ENCODE measurements around the gene ATG4B. TPM values are rescaled to one million over a fixed set of nuclear protein-coding genes. Genes with fewer than 3 reads are reported as not detected.
A peak's percentile ranks its signal among the peaks of the same experiment; 100 is the strongest.

ATG4B gene
- total RNA-seq, 1 donor from 2014 or later: 124 TPM

- Mint-ChIP-seq H3K4me3 (ENCODE audit: unreplicated experiment) (peak overlapping the region; percentile 47), H3K4me1 (ENCODE audit: unreplicated experiment) (no peaks in the 10 kb centered on the region), H3K27ac (ENCODE audit: unreplicated experiment) (no peak overlapping the region), H3K27me3 (ENCODE audit: unreplicated experiment) (peaks cover 2% of the 10 kb centered on the region), H3K9me3 (ENCODE audit: unreplicated experiment) (no peaks in the 10 kb centered on the region), H3K36me3 (ENCODE audit: low read depth, unreplicated experiment) (peaks cover 36% of the 10 kb centered on the region)
- TF ChIP-seq CTCF (IDR thresholded peaks at IDR 0.05; ENCODE audit: unreplicated experiment): no peak
- no peak for DNase-seq (ENCODE audit: low spot score)
These were observed 15.8 kb downstream of the ATG4B start for GRCh38 chr2:241653210-241653750.

GRCh38 chr2:241654551-241654950, 17.1 kb downstream of the ATG4B start:
- no peak for TF ChIP-seq CTCF (IDR thresholded peaks at IDR 0.05; ENCODE audit: unreplicated experiment)
- Mint-ChIP-seq H3K9me3 (ENCODE audit: unreplicated experiment) (no peaks in the 10 kb centered on the region), H3K4me1 (ENCODE audit: unreplicated experiment) (no peaks in the 10 kb centered on the region), H3K27ac (ENCODE audit: unreplicated experiment) (no peak overlapping the region), H3K36me3 (ENCODE audit: low read depth, unreplicated experiment) (peaks cover 44% of the 10 kb centered on the region), H3K4me3 (ENCODE audit: unreplicated experiment) (no peak overlapping the region), H3K27me3 (ENCODE audit: unreplicated experiment) (peaks cover 2% of the 10 kb centered on the region)
- no peak for DNase-seq (ENCODE audit: low spot score)

- Mint-ChIP-seq H3K27me3 (ENCODE audit: unreplicated experiment) (peaks cover 2% of the 10 kb centered on the region), H3K36me3 (ENCODE audit: low read depth, unreplicated experiment) (peaks cover 50% of the 10 kb centered on the region)
These were observed 18.2 kb downstream of the ATG4B start for GRCh38 chr2:241655516-241656189.

GRCh38 chr2:241656190-241656741, 18.8 kb downstream of the ATG4B start:
- DNase-seq (ENCODE audit: low spot score): no peak
- Mint-ChIP-seq H3K36me3 (ENCODE audit: low read depth, unreplicated experiment) (peaks cover 46% of the 10 kb centered on the region), H3K27me3 (ENCODE audit: unreplicated experiment) (peaks cover 4% of the 10 kb centered on the region), H3K9me3 (ENCODE audit: unreplicated experiment) (no peaks in the 10 kb centered on the region), H3K27ac (ENCODE audit: unreplicated experiment) (no peak overlapping the region), H3K4me3 (ENCODE audit: unreplicated experiment) (no peak overlapping the region), H3K4me1 (ENCODE audit: unreplicated experiment) (no peaks in the 10 kb centered on the region)
- TF ChIP-seq CTCF (IDR thresholded peaks at IDR 0.05; ENCODE audit: unreplicated experiment): no peak

More at GRCh38 chr2:241655516-241656189, 18.2 kb downstream of the ATG4B start:
- no peak overlapping the region for H3K27ac Mint-ChIP-seq (ENCODE audit: unreplicated experiment)
- no peaks in the 10 kb centered on the region for H3K9me3 Mint-ChIP-seq (ENCODE audit: unreplicated experiment)
- no peaks in the 10 kb centered on the region for H3K4me1 Mint-ChIP-seq (ENCODE audit: unreplicated experiment)
- H3K4me3 Mint-ChIP-seq (ENCODE audit: unreplicated experiment): peak overlapping the region; percentile 71
- no peak for TF ChIP-seq CTCF (IDR thresholded peaks at IDR 0.05; ENCODE audit: unreplicated experiment)
- DNase-seq (ENCODE audit: low spot score): no peak

- no peak for DNase-seq (ENCODE audit: low spot score)
- TF ChIP-seq CTCF (IDR thresholded peaks at IDR 0.05; ENCODE audit: unreplicated experiment): no peak
- H3K4me3 Mint-ChIP-seq (ENCODE audit: unreplicated experiment): no peak overlapping the region
- H3K9me3 Mint-ChIP-seq (ENCODE audit: unreplicated experiment): no peaks in the 10 kb centered on the region
- peaks cover 44% of the 10 kb centered on the region for H3K36me3 Mint-ChIP-seq (ENCODE audit: low read depth, unreplicated experiment)
- peak overlapping the region; percentile 32 for H3K27ac Mint-ChIP-seq (ENCODE audit: unreplicated experiment)
- H3K27me3 Mint-ChIP-seq (ENCODE audit: unreplicated experiment): peaks cover 4% of the 10 kb centered on the region
- no peaks in the 10 kb centered on the region for H3K4me1 Mint-ChIP-seq (ENCODE audit: unreplicated experiment)
These were observed 20.3 kb downstream of the ATG4B start for GRCh38 chr2:241657786-241658254.

Data from endothelial cell (in vitro differentiated cells).